Panc1 (cell line): Measurements from ENCODE around the gene ADARB2.

Experiments used
- CTCF ChIP-seq: fragments of 450-650 bp; IDR thresholded peaks from 2 replicates; pipeline ENCODE4 v1.5.1; 2017; ENCODE audit warnings: mild to moderate bottlenecking
- POLR2AphosphoS5 ChIP-seq: IDR thresholded peaks from 2 replicates; pipeline ENCODE4 v1.6.1; 2012; ENCODE audit warnings: mild to moderate bottlenecking, low read depth, low read length, moderate library complexity
- REST ChIP-seq, 2 experiments: IDR thresholded peaks; 2 replicates each; pipeline ENCODE4 v1.6.1; 2011 to 2012; ENCODE audit warnings: low read depth in 2 of 2, control low read depth in 1 of 2, low read length in 1 of 2, mild to moderate bottlenecking in 1 of 2, moderate library complexity in 1 of 2; ENCODE audit not compliant: insufficient read depth in 1 of 2
- SIN3A ChIP-seq: IDR thresholded peaks from 2 replicates; pipeline ENCODE4 v1.6.1; 2012; ENCODE audit warnings: low read depth, mild to moderate bottlenecking, low read length, moderate library complexity, borderline replicate concordance; ENCODE audit not compliant: insufficient read depth
- TCF7L2 ChIP-seq: IDR thresholded peaks from 2 replicates; pipeline ENCODE4 v1.6.1; 2011; ENCODE audit warnings: mild to moderate bottlenecking, low read depth, low read length, inconsistent platforms

GRCh38 chr10:1244493-1244892 is 492.8 kb downstream of the ADARB2 start:
- TF ChIP-seq CTCF (no peak), REST (IDR thresholded peaks at IDR 0.05; ENCODE audit: insufficient read depth in 1 of 2, low read depth in 2 of 2, low read length in 1 of 2) (no peak), POLR2AphosphoS5 (no peak), TCF7L2 (no peak), SIN3A (no peak)
